Mesodermal cell (in vitro differentiated cells): ENCODE data around the gene TTC28.

Experiments used
- H3K27ac ChIP-seq: 2 replicates; pipeline ENCODE4 v1.7.0; 2013; ENCODE audit warnings: mild to moderate bottlenecking, low read depth, low read length, moderate library complexity; ENCODE audit not compliant: severe bottlenecking
- H3K36me3 ChIP-seq: 2 replicates; pipeline ENCODE4 v1.7.1; 2013; ENCODE audit warnings: mild to moderate bottlenecking, low read length, moderate library complexity; ENCODE audit not compliant: control insufficient read depth, insufficient read depth
- H3K4me1 ChIP-seq: one replicate; pipeline ENCODE4 v1.7.1; 2013; ENCODE audit warnings: mild to moderate bottlenecking, low read length; ENCODE audit not compliant: insufficient read depth, control insufficient read depth, poor library complexity, severe bottlenecking
- H3K4me3 ChIP-seq: 2 replicates; pipeline ENCODE4 v1.7.0; 2013; ENCODE audit warnings: low read length, control low read depth, mild to moderate bottlenecking; ENCODE audit not compliant: insufficient read depth, poor library complexity, severe bottlenecking; ENCODE audit errors: extremely low read depth
- H3K9me3 ChIP-seq: 2 replicates; pipeline ENCODE4 v1.7.1; 2013; ENCODE audit warnings: mild to moderate bottlenecking, low read length, moderate library complexity; ENCODE audit not compliant: control insufficient read depth
- WGBS, 2 experiments: methylation state at CpG; one replicate each; pipeline ENCODE4 v1.1.5; 2013; ENCODE audit warnings: missing lambda C conversion rate in 2 of 2; ENCODE audit not compliant: insufficient coverage in 2 of 2; 5-methylcytosine and 5-hydroxymethylcytosine counted together

TTC28 gene

GRCh38 chr22:28142361-28142961 lies 537.2 kb downstream of the TTC28 start:
- Histone ChIP-seq H3K27ac (peak overlapping the region; percentile 64), H3K36me3 (no peaks in the 10 kb centered on the region), H3K9me3 (no peaks in the 10 kb centered on the region), H3K4me3 (no peak overlapping the region), H3K4me1 (peaks cover 25% of the 10 kb centered on the region)
- WGBS, 2 experiments = 100% methylated on average over 1 of the region's 2 CpGs; no CpG with 5 or more reads in 1 of the 2 experiments

- Histone ChIP-seq H3K4me3 (no peak overlapping the region), H3K27ac (peak overlapping the region; percentile 64)
- WGBS, 2 experiments = 90% methylated on average over 2 of the region's 2 CpGs; no CpG with 5 or more reads in 1 of the 2 experiments
These were observed 538.0 kb downstream of the TTC28 start for GRCh38 chr22:28141614-28142013.

GRCh38 chr22:28139961-28140360 lies 539.7 kb downstream of the TTC28 start:
- 85 to 94% methylated on average over 2 of the region's 2 CpGs for WGBS, 2 experiments
- no peak overlapping the region for H3K4me3 ChIP-seq
- H3K36me3 ChIP-seq = no peaks in the 10 kb centered on the region
- H3K4me1 ChIP-seq = peaks cover 25% of the 10 kb centered on the region
- H3K9me3 ChIP-seq = no peaks in the 10 kb centered on the region
- H3K27ac ChIP-seq = peak overlapping the region; percentile 62

More at GRCh38 chr22:28141614-28142013, 538.0 kb downstream of the TTC28 start:
- Histone ChIP-seq H3K4me1 (peaks cover 25% of the 10 kb centered on the region), H3K36me3 (no peaks in the 10 kb centered on the region), H3K9me3 (no peaks in the 10 kb centered on the region)

- H3K27ac ChIP-seq = no peak overlapping the region
- H3K4me3 ChIP-seq = no peak overlapping the region
- no peaks in the 10 kb centered on the region for H3K9me3 ChIP-seq
- no peaks in the 10 kb centered on the region for H3K36me3 ChIP-seq
- H3K4me1 ChIP-seq = peaks cover 25% of the 10 kb centered on the region
- WGBS, 2 experiments = 80 to 100% methylated on average over 1 of the region's 1 CpG
These were observed 540.1 kb downstream of the TTC28 start for GRCh38 chr22:28139516-28139915.

GRCh38 chr22:28137036-28137435 lies 542.6 kb downstream of the TTC28 start:
- H3K9me3 ChIP-seq = no peaks in the 10 kb centered on the region
- H3K4me3 ChIP-seq = no peak overlapping the region
- peaks cover 15% of the 10 kb centered on the region for H3K4me1 ChIP-seq
- WGBS, 2 experiments = 80 to 100% methylated on average over 1 of the region's 3 CpGs
- no peaks in the 10 kb centered on the region for H3K36me3 ChIP-seq
- no peak overlapping the region for H3K27ac ChIP-seq

- Histone ChIP-seq H3K27ac (no peak overlapping the region), H3K4me1 (peaks cover 3% of the 10 kb centered on the region), H3K4me3 (no peak overlapping the region), H3K9me3 (no peaks in the 10 kb centered on the region), H3K36me3 (no peaks in the 10 kb centered on the region)
- WGBS, 2 experiments = 85 to 92% methylated on average over 1 of the region's 2 CpGs
These were observed 547.2 kb downstream of the TTC28 start for GRCh38 chr22:28132466-28132865.

GRCh38 chr22:28129319-28129962 lies 550.2 kb downstream of the TTC28 start:
- Histone ChIP-seq H3K9me3 (no peaks in the 10 kb centered on the region), H3K4me1 (peaks cover 3% of the 10 kb centered on the region), H3K27ac (no peak overlapping the region), H3K36me3 (no peaks in the 10 kb centered on the region), H3K4me3 (no peak overlapping the region)
- WGBS, 2 experiments = 79 to 80% methylated on average over 2 to 4 of the region's 7 CpGs

- H3K27ac ChIP-seq = no peak overlapping the region
- peaks cover 3% of the 10 kb centered on the region for H3K4me1 ChIP-seq
- H3K36me3 ChIP-seq = no peaks in the 10 kb centered on the region
- no peak overlapping the region for H3K4me3 ChIP-seq
- 90% methylated on average over 3 of the region's 4 CpGs; no CpG with 5 or more reads in 1 of the 2 experiments for WGBS, 2 experiments
- H3K9me3 ChIP-seq = no peaks in the 10 kb centered on the region
These were observed 550.8 kb downstream of the TTC28 start for GRCh38 chr22:28128827-28129226.

GRCh38 chr22:28125799-28126198 lies 553.8 kb downstream of the TTC28 start:
- H3K27ac ChIP-seq = no peak overlapping the region
- WGBS, 2 experiments = no CpG with 5 or more reads among the region's 2 CpGs
- no peaks in the 10 kb centered on the region for H3K36me3 ChIP-seq
- H3K4me3 ChIP-seq = no peak overlapping the region
- peaks cover 3% of the 10 kb centered on the region for H3K4me1 ChIP-seq
- no peaks in the 10 kb centered on the region for H3K9me3 ChIP-seq

GRCh38 chr22:28123989-28124766 lies 555.5 kb downstream of the TTC28 start:
- no peak overlapping the region for H3K27ac ChIP-seq
- H3K9me3 ChIP-seq = no peaks in the 10 kb centered on the region
- no peaks in the 10 kb centered on the region for H3K36me3 ChIP-seq
- no CpG with 5 or more reads among the region's 1 CpG for WGBS, 2 experiments
- H3K4me3 ChIP-seq = no peak overlapping the region
- H3K4me1 ChIP-seq = no peaks in the 10 kb centered on the region
